Body of pancreas (tissue), 4 donors: Measurements from ENCODE around the gene CMTM8. TPM values are rescaled to one million over a fixed set of nuclear protein-coding genes. Genes with fewer than 3 reads are reported as not detected.

Experiments
- ATAC-seq: fragments of 150-250 bp; one replicate; pipeline ENCODE4 v1.9.1; 2016
- DNase-seq, 4 donors: peaks; one replicate each; pipeline ENCODE4 v3.0.0-alpha.2; 2019
- H3K27ac ChIP-seq, 4 donors: fragments of 200-600 bp; sonication (generic); 1 replicate in 3 of 4; 2 replicates in 1 of 4; pipeline versions ENCODE4 v1.5.1 to v1.6.1; 2016 to 2019; ENCODE audit warnings: mild to moderate bottlenecking in 1 of 4, mixed read lengths in 1 of 4, moderate library complexity in 1 of 4
- H3K27me3 ChIP-seq, 2 donors: fragments of 200-600 bp; sonication (generic); one replicate each; pipeline ENCODE4 v1.6.0; 2016; ENCODE audit warnings: mild to moderate bottlenecking in 1 of 2
- H3K36me3 ChIP-seq, 2 donors: fragments of 200-600 bp; sonication (generic); replicated peaks in 1 of 2; 2 replicates each; pipeline ENCODE4 v1.5.1; 2016; ENCODE audit warnings: low read depth in 2 of 2; ENCODE audit not compliant: insufficient read depth in 1 of 2
- H3K4me1 ChIP-seq: fragments of 200-600 bp; sonication (generic); one replicate; pipeline ENCODE4 v1.6.0; 2016
- H3K4me3 ChIP-seq, 2 donors: fragments of 200-600 bp; sonication (generic); 1 replicate in 1 of 2; 2 replicates in 1 of 2; pipeline ENCODE4 v1.5.1; 2016 to 2019
- H3K9me3 ChIP-seq, 3 donors: fragments of 200-600 bp; sonication (generic); 1 replicate in 2 of 3; 2 replicates in 1 of 3; pipeline ENCODE4 v1.5.1; 2016
- CTCF ChIP-seq, 7 experiments: fragments of 450-650 bp in 4 of 7; fragments of 200-600 bp in 3 of 7; sonication (generic) in 3 of 7; IDR thresholded peaks; one replicate each; pipeline ENCODE4 v1.5.1; 2016 to 2019; ENCODE audit warnings: antibody characterized with exemption in 7 of 7
- POLR2A ChIP-seq, 3 donors: fragments of 450-650 bp; IDR thresholded peaks; one replicate each; pipeline ENCODE4 v1.6.1; 2016; ENCODE audit warnings: antibody characterized with exemption in 3 of 3, mild to moderate bottlenecking in 2 of 3
- WGBS, 2 donors: methylation state at CpG; one replicate each; pipeline ENCODE4 v1.1.5; 2017; 5-methylcytosine and 5-hydroxymethylcytosine counted together
- intact Hi-C: fragments of 100-400 bp; cut with DNase I; formaldehyde crosslinking; loops from one replicate; pipeline ENCODE4 v1.15.1; 2023
- total RNA-seq, 2 donors: library from RNA; depleted of rRNA; stranded (reverse); fragments of >200 nt; gene quantifications; one replicate each; pipeline ENCODE4 v1.1.0, GENCODE V29; 2016

CMTM8 gene
- total RNA-seq, 2 donors from 2014 or later, result 22.7 to 31.4 TPM

GRCh38 chr3:32340611-32341365 is 102.3 kb downstream of the CMTM8 start:
- H3K4me1 ChIP-seq, result peaks cover 11% of the 10 kb centered on the region
- no peak overlapping the region for H3K27ac ChIP-seq
- no peaks in the 10 kb centered on the region for H3K9me3 ChIP-seq
- DNase-seq (peak in 1 of 4 donors; percentile 37), ATAC-seq (no peak)
- H3K4me3 ChIP-seq, result no peak overlapping the region
- H3K27me3 ChIP-seq, result no peaks in the 10 kb centered on the region
- intact Hi-C loops, result no loop called here
- WGBS, 2 donors, result 73 to 78% methylated on average over 7 of the region's 7 CpGs
- H3K36me3 ChIP-seq, result no peaks in the 10 kb centered on the region
- TF ChIP-seq POLR2A (IDR thresholded peaks at IDR 0.05), result no peak
- peak in 1 of 7 experiments; percentile 9 for TF ChIP-seq CTCF (IDR thresholded peaks at IDR 0.05)

GRCh38 chr3:32347343-32348125 is 109.1 kb downstream of the CMTM8 start:
- Histone ChIP-seq H3K9me3 (no peaks in the 10 kb centered on the region), H3K36me3 (no peaks in the 10 kb centered on the region), H3K4me1 (peaks cover 3% of the 10 kb centered on the region), H3K27ac (no peak overlapping the region), H3K27me3 (no peaks in the 10 kb centered on the region), H3K4me3 (no peak overlapping the region)
- whole genome bisulfite sequencing, 2 donors, result 76% methylated on average over 11 of the region's 11 CpGs
- DNase-seq (no peak), ATAC-seq (no peak)
- TF ChIP-seq POLR2A (IDR thresholded peaks at IDR 0.05), result no peak
- no peak for TF ChIP-seq CTCF (IDR thresholded peaks at IDR 0.05)
- intact Hi-C loops, result no loop called here

GRCh38 chr3:32349184-32349583 is 110.7 kb downstream of the CMTM8 start:
- TF ChIP-seq CTCF (IDR thresholded peaks at IDR 0.05) (no peak), POLR2A (IDR thresholded peaks at IDR 0.05) (no peak)
- Histone ChIP-seq H3K4me1 (peaks cover 8% of the 10 kb centered on the region), H3K27ac (no peak overlapping the region), H3K4me3 (no peak overlapping the region), H3K9me3 (no peaks in the 10 kb centered on the region), H3K27me3 (no peaks in the 10 kb centered on the region), H3K36me3 (no peaks in the 10 kb centered on the region)
- no peak for DNase-seq
- intact Hi-C loops, result no loop called here
- 83 to 94% methylated on average over 2 of the region's 2 CpGs for WGBS, 2 donors
- ATAC-seq, result no peak

- ATAC-seq (no peak), DNase-seq (no peak)
- no peak overlapping the region for H3K27ac ChIP-seq
- no peaks in the 10 kb centered on the region for H3K9me3 ChIP-seq
- intact Hi-C loops, result no loop called here
- no peaks in the 10 kb centered on the region for H3K27me3 ChIP-seq
- H3K4me3 ChIP-seq, result no peak overlapping the region
- H3K36me3 ChIP-seq, result no peaks in the 10 kb centered on the region
- no peak for TF ChIP-seq CTCF (IDR thresholded peaks at IDR 0.05)
- no peak for TF ChIP-seq POLR2A (IDR thresholded peaks at IDR 0.05)
- peaks cover 28% of the 10 kb centered on the region for H3K4me1 ChIP-seq
Measured at GRCh38 chr3:32352563-32352962, 114.1 kb downstream of the CMTM8 start.
